ENCODE measurements around the gene AOC2.
A peak's percentile ranks its signal among the peaks of the same experiment; 100 is the strongest.

AOC2 gene, protein sequence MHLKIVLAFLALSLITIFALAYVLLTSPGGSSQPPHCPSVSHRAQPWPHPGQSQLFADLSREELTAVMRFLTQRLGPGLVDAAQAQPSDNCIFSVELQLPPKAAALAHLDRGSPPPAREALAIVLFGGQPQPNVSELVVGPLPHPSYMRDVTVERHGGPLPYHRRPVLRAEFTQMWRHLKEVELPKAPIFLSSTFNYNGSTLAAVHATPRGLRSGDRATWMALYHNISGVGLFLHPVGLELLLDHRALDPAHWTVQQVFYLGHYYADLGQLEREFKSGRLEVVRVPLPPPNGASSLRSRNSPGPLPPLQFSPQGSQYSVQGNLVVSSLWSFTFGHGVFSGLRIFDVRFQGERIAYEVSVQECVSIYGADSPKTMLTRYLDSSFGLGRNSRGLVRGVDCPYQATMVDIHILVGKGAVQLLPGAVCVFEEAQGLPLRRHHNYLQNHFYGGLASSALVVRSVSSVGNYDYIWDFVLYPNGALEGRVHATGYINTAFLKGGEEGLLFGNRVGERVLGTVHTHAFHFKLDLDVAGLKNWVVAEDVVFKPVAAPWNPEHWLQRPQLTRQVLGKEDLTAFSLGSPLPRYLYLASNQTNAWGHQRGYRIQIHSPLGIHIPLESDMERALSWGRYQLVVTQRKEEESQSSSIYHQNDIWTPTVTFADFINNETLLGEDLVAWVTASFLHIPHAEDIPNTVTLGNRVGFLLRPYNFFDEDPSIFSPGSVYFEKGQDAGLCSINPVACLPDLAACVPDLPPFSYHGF

DNA sequence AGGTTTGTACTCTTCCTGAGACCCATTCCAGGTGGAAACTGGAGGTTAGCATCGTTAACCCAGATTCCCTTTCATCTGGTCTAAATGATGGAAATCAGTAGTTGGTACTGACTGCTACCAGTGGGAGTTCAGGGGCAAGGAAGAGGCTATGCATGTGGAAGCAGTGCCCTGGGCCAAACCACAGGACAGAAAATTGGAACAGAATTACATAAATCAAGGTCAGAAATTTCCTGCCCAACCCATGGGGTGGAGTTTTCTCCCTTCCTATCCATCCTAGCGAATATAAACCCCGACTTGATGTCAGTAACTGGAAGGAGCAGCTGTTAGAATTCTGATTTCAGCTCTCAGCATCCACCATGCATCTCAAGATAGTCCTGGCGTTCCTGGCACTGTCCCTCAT is at the start of gene AOC2:
Gene AOC2, plus strand, starts transcription at position 310 of the 400 bp plus-strand sequence. Its CDS starts 47 bp downstream, at position 357.
- no peak for DNase-seq (ENCODE audit: low spot score)

DNA sequence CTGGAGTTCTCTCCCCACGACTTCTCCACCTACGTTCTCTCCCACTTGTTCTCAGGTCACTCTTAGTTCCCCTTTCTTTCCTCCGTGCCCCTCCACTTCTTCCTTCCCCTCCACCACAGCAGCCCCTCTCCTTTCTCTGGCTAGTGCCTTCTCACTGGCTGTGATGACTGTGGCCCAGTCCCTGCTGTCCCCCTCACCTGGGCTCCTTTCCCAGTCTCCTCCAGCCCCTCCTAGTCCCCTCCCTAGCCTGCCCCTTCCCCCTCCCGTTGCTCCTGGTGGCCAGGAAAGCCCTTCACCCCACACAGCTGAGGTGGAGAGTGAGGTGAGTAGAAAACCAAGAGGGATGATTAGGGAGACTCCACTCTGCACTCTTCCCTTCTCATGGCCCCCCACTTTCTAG is 49.3 kb upstream of the AOC2 start:
- DNase-seq (ENCODE audit: low spot score) = no peak

DNA sequence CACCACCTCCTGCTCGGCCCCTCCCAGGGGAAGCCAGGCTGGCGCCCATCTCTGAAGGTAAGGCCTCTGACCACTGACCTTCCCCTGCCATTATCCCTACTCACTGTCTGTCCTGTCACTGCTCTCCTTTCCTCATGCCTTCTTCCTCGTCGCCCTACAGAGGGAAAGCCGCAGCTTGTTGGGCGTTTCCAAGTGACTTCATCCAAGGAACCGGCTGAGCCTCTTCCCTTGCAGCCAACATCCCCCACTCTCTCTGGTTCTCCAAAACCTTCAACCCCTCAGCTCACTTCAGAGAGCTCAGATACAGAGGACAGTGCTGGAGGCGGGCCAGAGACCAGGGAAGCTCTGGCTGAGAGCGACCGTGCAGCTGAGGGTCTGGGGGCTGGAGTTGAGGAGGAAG is 48.9 kb upstream of the AOC2 start:
- no peak for DNase-seq (ENCODE audit: low spot score)

DNA sequence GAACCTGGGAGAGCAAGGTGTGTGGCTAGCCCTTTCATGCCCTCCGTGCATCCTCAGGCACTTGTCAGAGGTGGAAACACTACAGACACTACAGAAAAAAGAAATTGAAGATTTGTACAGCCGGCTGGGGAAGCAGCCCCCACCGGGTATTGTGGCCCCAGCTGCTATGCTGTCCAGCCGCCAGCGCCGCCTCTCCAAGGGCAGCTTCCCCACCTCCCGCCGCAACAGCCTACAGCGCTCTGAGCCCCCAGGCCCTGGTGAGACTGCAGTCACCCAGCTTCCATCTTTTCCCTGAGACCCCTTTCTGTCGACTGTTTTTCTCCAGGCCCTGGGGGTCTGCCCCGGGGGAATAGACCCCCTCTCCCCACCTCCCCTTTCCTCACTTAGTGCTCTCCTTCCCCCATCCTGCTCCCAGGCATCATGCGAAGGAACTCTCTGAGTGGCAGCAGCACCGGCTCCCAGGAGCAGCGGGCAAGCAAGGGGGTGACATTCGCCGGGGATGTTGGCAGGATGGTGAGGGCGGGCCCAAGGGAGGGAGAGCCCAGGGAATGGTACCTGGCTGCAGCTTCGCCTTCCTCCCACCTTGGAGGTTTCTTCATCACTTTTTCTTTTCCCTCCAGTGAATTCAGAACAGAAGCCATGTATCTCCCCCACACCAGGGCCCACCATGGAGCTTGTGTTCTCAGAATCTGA is 48.2 kb upstream of the AOC2 start:
- no peak for DNase-seq (ENCODE audit: low spot score)

DNA sequence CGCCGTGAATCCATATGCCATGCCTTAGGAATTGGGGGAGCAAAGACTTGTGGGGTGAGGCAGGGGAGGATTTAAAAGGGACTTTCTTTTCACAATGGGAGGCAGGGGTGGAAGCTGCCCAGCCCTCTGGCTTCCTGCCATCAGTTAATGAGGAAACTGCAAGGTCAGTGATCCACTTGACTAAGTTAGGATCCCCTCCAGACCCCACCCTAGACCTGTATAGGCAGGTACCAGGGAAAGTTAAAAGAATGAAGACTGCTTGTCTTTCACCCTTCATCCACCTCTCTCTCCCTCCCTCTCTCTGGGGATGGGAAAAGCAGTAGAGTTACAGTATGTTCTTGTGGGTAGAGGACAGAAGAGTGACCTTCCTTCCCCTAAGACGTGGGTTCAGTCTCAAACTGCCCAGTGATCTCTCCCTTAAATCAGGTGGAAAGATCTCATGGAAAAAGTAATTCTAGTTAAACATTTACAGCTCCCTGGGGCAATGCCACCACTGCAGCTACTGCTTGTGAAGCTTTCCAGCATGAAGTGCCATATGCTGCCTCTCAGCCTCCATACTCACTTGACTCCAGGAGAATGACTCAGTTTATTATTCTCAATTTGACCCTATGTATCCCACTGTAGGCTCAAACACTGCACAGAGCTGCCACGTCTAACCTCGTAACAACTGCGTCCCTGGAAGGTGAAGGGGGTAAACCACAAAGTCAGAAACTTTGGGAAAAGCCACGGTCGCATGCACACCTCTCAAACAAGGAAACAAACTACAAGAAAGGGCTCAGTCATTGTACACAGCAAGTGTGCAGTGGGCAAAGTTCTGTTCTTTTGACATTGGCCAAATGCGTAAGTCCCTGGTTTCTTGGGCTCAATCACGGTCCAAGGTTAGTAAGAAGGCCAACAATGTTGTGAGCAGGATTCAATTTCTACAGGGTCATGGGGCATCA is 47.0 kb upstream of the AOC2 start:
- no peak for DNase-seq (ENCODE audit: low spot score)

DNA sequence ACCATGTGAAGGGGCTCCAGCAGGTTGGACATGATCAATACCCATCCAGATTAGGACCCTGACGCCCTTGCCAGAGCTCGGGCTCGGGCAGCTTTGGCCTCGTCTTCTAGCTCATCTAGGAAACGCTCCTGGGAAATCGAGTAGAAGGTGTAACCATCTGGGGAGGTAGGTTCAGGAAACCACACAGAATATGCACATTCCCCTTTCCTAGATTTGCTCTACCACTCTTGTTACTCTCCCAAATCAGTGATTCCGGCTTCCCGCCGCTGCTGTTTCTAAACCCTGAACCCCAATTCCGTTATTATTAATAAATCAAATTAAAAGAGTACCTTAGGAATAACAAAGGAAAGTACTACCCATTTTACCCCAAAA is 46.4 kb upstream of the AOC2 start:
- DNase-seq (ENCODE audit: low spot score) = no peak

DNA sequence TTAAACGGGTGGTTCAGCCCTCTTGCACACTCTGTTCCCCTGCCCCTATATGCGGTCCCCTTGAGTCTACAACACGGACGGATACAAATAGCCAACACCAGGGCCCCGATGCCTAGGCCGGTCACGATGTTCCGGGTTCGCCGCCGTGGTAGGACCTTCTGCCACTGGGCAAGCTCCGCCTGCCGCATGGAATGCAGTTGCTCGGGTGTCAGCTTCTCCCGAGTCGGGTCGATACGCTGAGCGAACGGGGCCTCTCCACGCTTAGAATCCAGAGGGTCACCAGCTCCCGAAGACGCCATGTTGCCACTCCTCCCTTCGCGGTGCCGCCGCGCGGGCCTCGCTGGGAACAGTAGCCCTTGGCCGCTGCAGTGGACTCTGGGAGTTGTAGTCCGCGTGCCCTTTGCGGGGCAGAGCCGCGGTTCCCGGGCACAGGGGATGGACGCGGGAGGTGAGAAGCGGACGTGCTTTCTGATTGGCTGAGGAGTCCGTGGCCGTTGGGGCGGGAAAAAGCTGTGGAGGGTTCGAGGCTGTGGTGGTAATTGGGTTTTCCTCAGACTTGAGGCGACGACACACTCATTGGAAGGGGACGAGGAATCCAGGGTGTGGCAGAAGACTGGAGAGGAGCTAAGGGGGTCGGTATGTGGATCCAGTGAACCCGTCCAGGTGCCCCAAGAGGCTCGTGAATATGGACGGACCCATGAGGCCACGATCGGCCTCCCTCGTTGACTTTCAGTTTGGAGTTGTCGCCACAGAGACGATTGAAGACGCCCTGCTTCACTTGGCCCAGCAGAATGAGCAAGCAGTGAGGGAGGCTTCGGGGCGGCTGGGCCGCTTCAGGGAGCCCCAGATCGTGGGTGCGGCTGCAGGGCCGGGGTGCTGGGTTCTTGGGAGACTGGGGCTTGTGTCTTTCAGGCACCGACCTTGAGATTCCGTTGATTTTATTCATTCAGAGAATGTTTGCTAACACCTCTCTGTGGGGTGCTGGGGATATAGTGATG is 45.7 kb upstream of the AOC2 start, which contains the start of the genes CNTD1 and COA3:
Gene CNTD1, plus strand, starts transcription at position 479 of the 998 bp plus-strand sequence. Its CDS starts 207 bp downstream, at position 686.
Gene COA3, minus strand, starts transcription at position 322 of the 998 bp plus-strand sequence. Its CDS starts 23 bp downstream, at position 299.
- peak; percentile 88 for DNase-seq (ENCODE audit: low spot score)

DNA sequence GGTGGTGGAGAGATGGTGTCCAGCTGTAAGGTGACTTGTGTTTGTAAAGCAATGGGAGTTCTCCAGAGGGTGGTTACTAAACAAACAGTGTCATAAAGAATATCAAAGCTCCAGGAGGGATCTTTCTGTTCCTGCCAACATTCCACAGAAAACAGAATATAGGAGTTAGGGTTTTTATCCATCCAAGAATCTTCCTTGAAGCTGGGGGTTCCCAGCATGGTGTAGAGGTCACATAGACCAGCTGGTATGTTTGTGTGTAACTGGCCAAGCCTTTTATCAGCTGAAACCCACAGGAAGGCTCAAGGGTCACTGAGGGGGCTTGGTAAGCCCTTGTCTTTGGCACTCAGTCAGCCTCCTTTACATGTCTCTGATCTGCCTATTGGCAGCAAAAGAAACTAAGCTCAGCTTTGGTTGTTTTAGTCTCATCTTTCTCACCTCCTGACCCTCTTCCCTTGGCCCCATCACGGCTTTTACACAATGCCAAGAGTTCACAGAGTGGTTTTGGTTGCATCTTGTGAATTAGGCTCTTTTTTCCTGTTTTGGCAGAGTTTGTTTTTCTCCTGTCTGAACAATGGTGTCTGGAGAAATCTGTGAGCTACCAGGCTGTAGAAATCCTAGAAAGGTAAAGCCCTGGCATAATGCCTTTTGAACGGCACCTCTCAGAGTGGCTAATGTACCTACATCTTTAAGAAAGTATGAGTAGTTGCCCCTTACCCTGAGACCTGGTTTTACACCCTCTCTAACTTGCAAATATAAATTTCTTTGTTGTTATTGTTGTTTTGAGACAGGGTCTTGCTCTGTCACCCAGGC is 41.1 kb upstream of the AOC2 start:
- no peak for DNase-seq (ENCODE audit: low spot score)

DNA sequence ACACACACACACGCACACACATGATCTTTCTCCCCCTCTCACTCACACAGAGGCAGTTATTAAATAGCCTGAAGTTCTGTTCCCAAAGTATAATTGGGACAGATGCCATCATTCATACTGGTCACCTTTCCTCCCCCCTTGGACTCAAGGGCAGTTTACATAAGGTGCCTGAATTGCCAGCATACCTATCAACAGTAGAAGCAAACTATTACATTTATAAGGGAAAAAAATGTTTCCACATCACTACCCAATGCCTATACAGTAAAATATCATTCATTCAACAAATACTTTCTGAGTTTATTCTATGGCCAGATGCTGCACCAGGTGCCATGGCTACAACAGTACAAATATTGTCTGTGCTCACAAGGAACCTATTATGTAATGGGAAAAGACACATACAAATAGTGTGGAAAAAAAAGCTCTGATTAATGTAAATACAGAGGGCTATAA is 39.4 kb upstream of the AOC2 start:
- DNase-seq (ENCODE audit: low spot score) = no peak

DNA sequence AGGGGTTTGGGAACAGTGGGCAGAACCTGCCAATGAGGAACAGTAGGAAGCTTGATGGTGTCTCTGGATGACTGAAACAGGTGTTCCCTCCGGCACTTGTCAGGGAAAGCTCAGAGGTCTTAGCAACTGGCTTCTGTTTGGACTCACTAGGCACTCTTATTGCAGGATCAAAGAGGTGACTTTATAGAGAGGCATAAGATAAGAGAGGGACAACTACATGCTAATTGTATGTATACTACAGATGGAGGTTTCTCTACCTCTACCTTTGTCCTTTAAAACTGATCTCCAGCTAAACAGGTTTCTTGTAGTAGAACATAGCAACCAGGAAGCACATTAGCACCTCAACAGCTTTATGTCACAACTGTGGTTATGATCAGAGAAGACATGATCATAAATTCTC is 38.1 kb upstream of the AOC2 start:
- DNase-seq (ENCODE audit: low spot score) = no peak

DNA sequence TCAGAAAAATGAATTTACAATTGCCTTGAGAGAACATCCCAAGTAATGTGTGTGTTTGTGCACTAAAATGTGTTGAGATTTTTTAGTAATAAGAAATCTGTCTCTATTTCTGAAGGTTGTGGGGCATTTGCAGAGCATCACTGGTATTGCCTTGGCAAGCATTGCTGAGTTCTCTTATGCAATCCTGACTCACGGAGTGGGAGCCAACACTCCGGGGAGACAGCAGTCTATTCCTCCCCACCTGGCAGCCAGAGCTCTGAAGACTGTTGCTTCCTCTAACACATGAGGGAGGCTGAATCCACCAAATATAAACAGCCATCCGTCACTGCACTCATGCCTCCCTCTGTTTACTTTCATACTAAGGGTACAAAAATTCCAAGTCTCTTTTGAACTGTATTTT is 35.1 kb upstream of the AOC2 start:
- DNase-seq (ENCODE audit: low spot score) = no peak

DNA sequence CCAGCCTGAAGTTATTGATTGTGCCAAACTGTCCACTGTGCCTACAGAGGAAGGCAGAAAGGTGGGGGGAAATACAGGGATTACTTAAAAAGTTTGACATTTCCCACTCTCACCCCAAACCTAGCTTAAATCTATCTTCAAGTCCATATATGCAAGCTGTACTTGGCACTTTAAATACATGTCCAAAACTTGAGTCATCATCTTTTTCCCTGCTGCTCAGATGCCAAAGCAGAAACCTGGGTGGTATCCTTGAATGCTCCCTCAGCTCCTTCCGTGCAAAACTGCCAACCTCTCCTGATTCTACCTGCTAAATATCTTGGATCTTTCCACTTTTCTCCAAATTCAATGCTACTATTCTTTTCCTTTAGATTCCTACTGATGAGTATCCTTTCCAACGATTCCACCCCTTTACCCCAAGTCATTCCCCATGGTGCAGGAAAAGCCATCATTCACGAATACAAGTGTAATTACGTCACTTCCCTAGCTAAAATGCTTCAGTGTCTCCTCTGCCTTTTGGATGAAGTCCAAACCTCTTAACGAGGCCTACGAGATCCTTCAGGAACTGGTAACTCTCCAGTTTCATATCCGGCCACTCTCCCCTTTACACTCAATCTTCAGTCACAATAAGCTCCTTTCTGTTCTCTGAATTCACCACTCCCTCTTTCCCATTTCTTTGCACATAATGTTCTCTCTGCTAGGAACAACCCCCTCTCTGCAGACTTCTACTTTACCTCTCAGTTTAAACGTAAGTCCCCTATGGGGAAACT is 29.6 kb upstream of the AOC2 start:
- no peak for DNase-seq (ENCODE audit: low spot score)

DNA sequence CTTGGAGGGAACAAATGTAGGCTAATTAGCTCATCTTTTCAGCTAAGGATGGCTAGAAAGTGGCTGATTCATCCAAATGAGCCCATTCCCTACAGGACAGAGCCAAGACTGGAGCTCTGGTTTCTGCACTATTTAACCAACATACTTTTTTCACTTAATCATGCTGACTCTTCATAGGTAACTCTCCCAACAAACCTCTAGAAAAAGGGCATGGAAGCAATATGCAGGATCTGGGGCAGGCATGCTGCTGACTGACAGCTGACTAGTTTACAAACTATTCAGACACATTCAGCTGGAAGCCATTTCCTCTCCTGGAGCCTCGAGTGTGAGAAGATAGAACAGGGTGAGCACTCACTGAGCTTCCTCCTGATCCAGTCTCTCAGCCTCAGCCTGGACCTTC is 26.5 kb upstream of the AOC2 start:
- DNase-seq (ENCODE audit: low spot score) = no peak

DNA sequence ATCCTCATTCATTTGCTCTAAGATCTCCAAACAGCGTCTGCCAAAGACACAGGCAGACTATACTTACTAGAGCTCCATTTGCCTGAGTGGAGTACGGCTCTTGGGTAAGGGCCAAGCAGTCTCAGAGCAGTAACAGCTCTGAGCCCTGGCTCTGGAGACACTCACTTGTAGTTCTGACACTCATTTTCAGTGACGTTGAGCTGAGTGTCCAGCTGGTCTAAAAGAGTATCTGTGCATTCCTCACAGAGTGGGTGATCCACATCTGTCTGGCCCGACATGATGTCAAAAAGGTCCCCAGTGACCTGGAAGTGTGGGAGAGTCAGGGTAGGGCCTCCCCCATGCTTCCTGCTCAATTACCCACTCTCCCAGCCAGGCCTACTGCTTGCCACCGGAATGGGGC is 26.0 kb upstream of the AOC2 start:
- DNase-seq (ENCODE audit: low spot score) = no peak

DNA sequence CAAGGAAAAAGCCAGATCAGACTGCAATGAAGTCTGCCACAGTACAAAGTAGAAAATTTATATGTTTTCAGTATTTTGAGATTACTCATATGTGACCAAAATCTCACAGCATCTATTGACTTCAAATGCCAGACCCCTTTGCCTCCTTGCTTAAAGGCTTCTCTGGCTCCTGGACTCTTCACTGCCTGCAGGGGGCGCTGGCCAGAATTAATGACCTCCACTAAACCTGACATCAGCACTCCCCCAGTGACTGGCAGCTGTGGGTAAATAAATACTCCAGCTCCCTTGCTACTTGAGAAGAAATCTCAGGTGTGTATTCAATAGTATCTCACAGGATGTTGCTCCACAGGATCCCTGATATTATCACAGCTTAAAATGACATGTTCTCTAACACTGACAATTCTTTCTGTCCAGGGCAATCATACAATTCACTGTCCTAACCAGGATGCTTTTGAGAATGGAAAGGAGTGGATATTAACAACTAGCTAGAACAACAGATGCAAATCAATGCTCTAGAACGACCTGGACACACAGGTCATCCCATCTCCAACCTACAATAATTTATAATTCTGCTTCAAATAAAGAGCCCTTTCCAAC is 24.3 kb upstream of the AOC2 start:
- DNase-seq (ENCODE audit: low spot score) = peak; percentile 52

DNA sequence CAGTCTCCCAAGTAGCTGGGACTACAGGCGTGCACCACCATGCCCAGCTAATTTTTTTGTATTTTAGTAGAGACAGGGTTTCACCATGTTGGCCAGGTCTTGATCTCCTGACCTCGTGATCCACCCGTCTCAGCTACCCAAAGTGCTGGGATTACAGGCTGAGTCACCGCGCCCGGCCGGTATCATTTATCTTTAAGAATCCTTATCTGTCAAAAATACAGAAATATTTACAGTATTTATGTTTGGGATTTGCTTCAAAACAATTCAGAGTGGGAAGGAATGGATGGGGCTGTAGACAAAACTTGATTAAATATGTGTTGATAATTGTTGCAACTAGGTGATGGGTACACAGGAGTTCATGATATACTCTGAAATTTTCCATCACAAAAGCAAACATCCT is 23.2 kb upstream of the AOC2 start:
- DNase-seq (ENCODE audit: low spot score) = no peak

DNA sequence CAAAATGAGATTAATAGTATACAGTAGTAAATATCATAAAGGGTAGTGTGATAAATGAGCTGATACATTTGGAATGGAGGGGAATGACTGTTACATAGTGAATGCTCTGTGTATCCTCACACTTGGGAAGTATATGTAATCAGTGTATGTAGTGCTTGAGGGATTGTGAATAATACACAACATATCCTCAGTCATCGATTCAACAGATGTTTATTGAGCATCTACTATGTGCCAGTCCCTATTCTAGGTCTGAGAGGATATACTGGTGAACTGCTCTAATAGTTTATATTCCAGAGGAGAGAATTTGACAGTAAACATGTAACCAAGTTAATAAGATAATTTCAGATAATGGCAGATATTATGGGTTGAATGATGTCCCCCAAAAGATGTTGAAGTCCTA is 16.9 kb upstream of the AOC2 start:
- no peak for DNase-seq (ENCODE audit: low spot score)

DNA sequence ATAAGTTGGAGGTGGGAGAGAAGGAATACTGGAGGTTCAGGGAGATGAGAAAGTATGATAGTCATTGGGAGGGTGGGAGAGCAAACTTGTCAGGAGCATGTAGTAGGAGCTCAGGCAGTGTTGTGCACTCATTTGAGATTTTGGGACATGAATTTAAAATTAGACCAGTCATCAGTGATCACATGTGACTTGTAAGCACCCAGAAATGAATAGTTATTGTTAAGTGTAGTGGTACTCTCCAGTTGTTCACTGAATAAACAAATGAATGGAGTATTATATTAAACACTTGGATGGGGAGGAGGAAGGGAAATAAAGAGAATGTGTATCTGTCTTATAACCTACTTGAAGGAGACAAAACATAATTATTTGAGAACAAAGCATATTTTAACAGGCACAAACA is 13.4 kb upstream of the AOC2 start:
- DNase-seq (ENCODE audit: low spot score) = no peak

All from HuH-7.5 (cell line).